IPS DF 6.9 (cell line): ENCODE data around the gene MARK1.

Source experiments
- DNase-seq: peaks from one replicate; pipeline ENCODE4 v3.0.0-alpha.2; 2013; ENCODE audit warnings: low read depth, low spot score
- H3K27ac ChIP-seq: one replicate; pipeline ENCODE4 v1.5.1; 2013; ENCODE audit warnings: low read length, control low read depth
- H3K27me3 ChIP-seq: 2 replicates; pipeline ENCODE4 v1.6.1; 2013; ENCODE audit warnings: mild to moderate bottlenecking, low read length; ENCODE audit not compliant: control insufficient read depth, insufficient read depth
- H3K36me3 ChIP-seq: 2 replicates; pipeline ENCODE4 v1.6.1; 2013; ENCODE audit warnings: low read length; ENCODE audit not compliant: control insufficient read depth, insufficient read depth
- H3K4me1 ChIP-seq: 2 replicates; pipeline ENCODE4 v1.6.1; 2013; ENCODE audit warnings: low read length; ENCODE audit not compliant: control insufficient read depth, insufficient read depth
- H3K4me3 ChIP-seq: 2 replicates; pipeline ENCODE4 v1.5.1; 2013; ENCODE audit warnings: mild to moderate bottlenecking, low read length
- H3K9me3 ChIP-seq: 2 replicates; pipeline ENCODE4 v1.6.1; 2013; ENCODE audit warnings: low read length, inconsistent platforms; ENCODE audit not compliant: control insufficient read depth, insufficient read depth
- WGBS: extraction: QIAGEN DNeasy Blood & Tissue Kit; methylation state at CpG from one replicate; pipeline ENCODE4 v1.1.7; 2013; ENCODE audit warnings: mixed read lengths, missing lambda C conversion rate; ENCODE audit not compliant: insufficient read length, insufficient coverage; 5-methylcytosine and 5-hydroxymethylcytosine counted together

MARK1 gene

GRCh38 chr1:220565670-220566069 lies 37.7 kb downstream of the MARK1 start:
- no peak for DNase-seq
- no peaks in the 10 kb centered on the region for H3K27me3 ChIP-seq
- no peaks in the 10 kb centered on the region; the same call in 1 of the 2 replicates for H3K4me1 ChIP-seq
- no peaks in the 10 kb centered on the region for H3K9me3 ChIP-seq
- no peaks in the 10 kb centered on the region for H3K36me3 ChIP-seq
- no peak overlapping the region for H3K27ac ChIP-seq
- no peak overlapping the region for H3K4me3 ChIP-seq

GRCh38 chr1:220566869-220567268 lies 38.9 kb downstream of the MARK1 start:
- no peaks in the 10 kb centered on the region for H3K9me3 ChIP-seq
- H3K4me1 ChIP-seq: no peaks in the 10 kb centered on the region; the same call in 1 of the 2 replicates
- no peaks in the 10 kb centered on the region for H3K27me3 ChIP-seq
- WGBS: no CpG with 5 or more reads among the region's 1 CpG
- DNase-seq: no peak
- H3K4me3 ChIP-seq: no peak overlapping the region
- H3K27ac ChIP-seq: no peak overlapping the region
- no peaks in the 10 kb centered on the region for H3K36me3 ChIP-seq

GRCh38 chr1:220572416-220572815 lies 44.5 kb downstream of the MARK1 start:
- no peak for DNase-seq
- Histone ChIP-seq H3K36me3 (no peaks in the 10 kb centered on the region), H3K9me3 (no peaks in the 10 kb centered on the region), H3K4me1 (no peaks in the 10 kb centered on the region), H3K27me3 (no peaks in the 10 kb centered on the region), H3K4me3 (no peak overlapping the region), H3K27ac (no peak overlapping the region)
- WGBS: no CpG with 5 or more reads among the region's 5 CpGs

GRCh38 chr1:220573836-220574235 lies 45.9 kb downstream of the MARK1 start:
- no peaks in the 10 kb centered on the region for H3K27me3 ChIP-seq
- H3K36me3 ChIP-seq: no peaks in the 10 kb centered on the region
- H3K4me3 ChIP-seq: no peak overlapping the region
- no peak for DNase-seq
- H3K9me3 ChIP-seq: no peaks in the 10 kb centered on the region
- H3K4me1 ChIP-seq: no peaks in the 10 kb centered on the region
- H3K27ac ChIP-seq: no peak overlapping the region

- Histone ChIP-seq H3K9me3 (no peaks in the 10 kb centered on the region), H3K4me3 (no peak overlapping the region), H3K4me1 (no peaks in the 10 kb centered on the region), H3K27me3 (no peaks in the 10 kb centered on the region), H3K36me3 (no peaks in the 10 kb centered on the region), H3K27ac (no peak overlapping the region)
- DNase-seq: no peak
- WGBS: no CpG with 5 or more reads among the region's 6 CpGs
These were observed 48.0 kb downstream of the MARK1 start for GRCh38 chr1:220575718-220576497.

- WGBS: no CpG with 5 or more reads among the region's 1 CpG
- no peak for DNase-seq
- Histone ChIP-seq H3K27ac (no peak overlapping the region), H3K9me3 (no peaks in the 10 kb centered on the region), H3K4me1 (no peaks in the 10 kb centered on the region), H3K36me3 (no peaks in the 10 kb centered on the region; the same call in 1 of the 2 replicates), H3K4me3 (no peak overlapping the region), H3K27me3 (no peaks in the 10 kb centered on the region)
These were observed 50.0 kb downstream of the MARK1 start for GRCh38 chr1:220577926-220578325.

- H3K4me3 ChIP-seq: no peak overlapping the region
- WGBS: no CpG with 5 or more reads among the region's 6 CpGs
- no peak for DNase-seq
These were observed 51.4 kb downstream of the MARK1 start for GRCh38 chr1:220579317-220579716.

GRCh38 chr1:220592714-220593113 lies 64.8 kb downstream of the MARK1 start:
- no peak overlapping the region for H3K4me3 ChIP-seq
- DNase-seq: no peak
- H3K9me3 ChIP-seq: no peaks in the 10 kb centered on the region
- H3K27ac ChIP-seq: no peak overlapping the region
- H3K36me3 ChIP-seq: peaks cover 2% of the 10 kb centered on the region; the same call in 1 of the 2 replicates
- H3K27me3 ChIP-seq: no peaks in the 10 kb centered on the region
- no peaks in the 10 kb centered on the region for H3K4me1 ChIP-seq

More at GRCh38 chr1:220579317-220579716, 51.4 kb downstream of the MARK1 start:
- Histone ChIP-seq H3K4me1 (no peaks in the 10 kb centered on the region), H3K36me3 (no peaks in the 10 kb centered on the region; the same call in 1 of the 2 replicates), H3K27ac (no peak overlapping the region), H3K27me3 (no peaks in the 10 kb centered on the region), H3K9me3 (no peaks in the 10 kb centered on the region)

GRCh38 chr1:220594356-220594755 lies 66.4 kb downstream of the MARK1 start:
- WGBS: no CpG with 5 or more reads among the region's 4 CpGs
- H3K27ac ChIP-seq: no peak overlapping the region
- no peak for DNase-seq
- no peaks in the 10 kb centered on the region for H3K4me1 ChIP-seq
- H3K4me3 ChIP-seq: no peak overlapping the region
- H3K36me3 ChIP-seq: peaks cover 2% of the 10 kb centered on the region; the same call in 1 of the 2 replicates
- H3K9me3 ChIP-seq: no peaks in the 10 kb centered on the region
- no peaks in the 10 kb centered on the region for H3K27me3 ChIP-seq

- no peaks in the 10 kb centered on the region for H3K27me3 ChIP-seq
- H3K4me1 ChIP-seq: no peaks in the 10 kb centered on the region
- H3K27ac ChIP-seq: no peak overlapping the region
- DNase-seq: no peak
- H3K4me3 ChIP-seq: no peak overlapping the region
- peaks cover 2% of the 10 kb centered on the region; the same call in 1 of the 2 replicates for H3K36me3 ChIP-seq
- WGBS: no CpG with 5 or more reads among the region's 3 CpGs
- no peaks in the 10 kb centered on the region for H3K9me3 ChIP-seq
These were observed 67.2 kb downstream of the MARK1 start for GRCh38 chr1:220595179-220595578.

GRCh38 chr1:220604926-220605325 lies 77.0 kb downstream of the MARK1 start:
- no peaks in the 10 kb centered on the region for H3K9me3 ChIP-seq
- no peak overlapping the region for H3K4me3 ChIP-seq
- H3K36me3 ChIP-seq: no peaks in the 10 kb centered on the region
- H3K27ac ChIP-seq: no peak overlapping the region
- WGBS: no CpG with 5 or more reads among the region's 3 CpGs
- H3K27me3 ChIP-seq: no peaks in the 10 kb centered on the region
- no peaks in the 10 kb centered on the region for H3K4me1 ChIP-seq
- DNase-seq: no peak
